ENCODE data around the gene SERPINA12.

SERPINA12 gene

GRCh38 chr14:94538070-94538740, 28.9 kb upstream of the SERPINA12 start:
- TF ChIP-seq CTCF (conservative IDR thresholded peaks at IDR 0.05; ENCODE audit: low read depth) = no peak
- H3K27ac ChIP-seq = no peak overlapping the region
- CTCF ChIA-PET = interaction anchor here (0.6 to 4.0 kb wide), 3 partner anchors 11 to 23 kb away, joined by 3 to 17 read pairs (median 3); no protein-coding TSS in a partner anchor
- POLR2A ChIA-PET (ENCODE audit: low non-redundant PET) = no interaction called here
- DNase-seq (ENCODE audit: low spot score) = no peak

- ChIA-PET CTCF (interaction anchor here (4.0 kb wide), 1 partner anchor 12 kb away, joined by 17 read pairs; no protein-coding TSS in a partner anchor), POLR2A (ENCODE audit: low non-redundant PET) (no interaction called here)
- DNase-seq (ENCODE audit: low spot score) = no peak
- no peak overlapping the region for H3K27ac ChIP-seq
- TF ChIP-seq CTCF (conservative IDR thresholded peaks at IDR 0.05; ENCODE audit: low read depth) = no peak
These were observed 27.6 kb upstream of the SERPINA12 start for GRCh38 chr14:94536836-94537235.

GRCh38 chr14:94535506-94535905, 26.2 kb upstream of the SERPINA12 start:
- ChIA-PET POLR2A (ENCODE audit: low non-redundant PET) (no interaction called here), CTCF (no interaction called here)

GRCh38 chr14:94532447-94532846, 23.2 kb upstream of the SERPINA12 start:
- ChIA-PET POLR2A (ENCODE audit: low non-redundant PET) (no interaction called here), CTCF (interaction anchor here (0.7 kb wide), 1 partner anchor 33 kb away, joined by 4 read pairs; no protein-coding TSS in a partner anchor)

More at GRCh38 chr14:94535506-94535905, 26.2 kb upstream of the SERPINA12 start:
- no peak for TF ChIP-seq CTCF (conservative IDR thresholded peaks at IDR 0.05; ENCODE audit: low read depth)
- H3K27ac ChIP-seq = no peak overlapping the region
- no peak for DNase-seq (ENCODE audit: low spot score)

GRCh38 chr14:94531187-94531586, 21.9 kb upstream of the SERPINA12 start:
- POLR2A ChIA-PET (ENCODE audit: low non-redundant PET) = no interaction called here
- H3K27ac ChIP-seq = no peak overlapping the region

More at GRCh38 chr14:94532447-94532846, 23.2 kb upstream of the SERPINA12 start:
- H3K27ac ChIP-seq = no peak overlapping the region
- DNase-seq (ENCODE audit: low spot score) = no peak
- TF ChIP-seq CTCF (conservative IDR thresholded peaks at IDR 0.05; ENCODE audit: low read depth) = no peak

GRCh38 chr14:94524093-94524492, 14.8 kb upstream of the SERPINA12 start:
- ChIA-PET POLR2A (ENCODE audit: low non-redundant PET) (no interaction called here), CTCF (no interaction called here)
- no peak for TF ChIP-seq CTCF (conservative IDR thresholded peaks at IDR 0.05; ENCODE audit: low read depth)
- no peak overlapping the region for H3K27ac ChIP-seq
- DNase-seq (ENCODE audit: low spot score) = no peak

More at GRCh38 chr14:94531187-94531586, 21.9 kb upstream of the SERPINA12 start:
- CTCF ChIA-PET = interaction anchor here (1.7 kb wide), 1 partner anchor 18 kb away, joined by 3 read pairs; no protein-coding TSS in a partner anchor
- TF ChIP-seq CTCF (conservative IDR thresholded peaks at IDR 0.05; ENCODE audit: low read depth) = no peak
- DNase-seq (ENCODE audit: low spot score) = no peak
